ENCODE measurements around the gene KIAA1671. TPM values are rescaled to one million over a fixed set of nuclear protein-coding genes. Genes with fewer than 3 reads are reported as not detected.

Gene KIAA1671
- total RNA-seq, 4 donors from 2014 or later, result 30.6 to 52.7 (median 39.9) TPM

GRCh38 chr22:25025491-25026400 lies 73.2 kb downstream of the KIAA1671 start:
- Histone ChIP-seq H3K4me3 (no peak overlapping the region), H3K9me3 (no peaks in the 10 kb centered on the region), H3K36me3 (peaks cover 0 to 13% (median 0%) of the 10 kb centered on the region in 3 donors), H3K4me1 (peaks cover 0 to 78% (median 32%) of the 10 kb centered on the region in 4 donors), H3K27ac (peak overlapping the region; percentile 46 to 89 (median 74)), H3K27me3 (no peaks in the 10 kb centered on the region)
- DNase-seq (ENCODE audit: low spot score in 2 of 2), result no peak
- 42 to 47% methylated on average over 12 of the region's 12 CpGs for WGBS, 2 donors
- TF ChIP-seq CTCF (IDR thresholded peaks at IDR 0.05) (no peak), EP300 (IDR thresholded peaks at IDR 0.05) (peak in 1 of 2 donors; percentile 46), POLR2A (IDR thresholded peaks at IDR 0.05) (no peak)

- peaks cover 0 to 64% (median 32%) of the 10 kb centered on the region in 4 donors for H3K4me1 ChIP-seq
- no peak for TF ChIP-seq EP300 (IDR thresholded peaks at IDR 0.05)
- no peak for TF ChIP-seq CTCF (IDR thresholded peaks at IDR 0.05)
- H3K27ac ChIP-seq, result peak overlapping the region; percentile 46 to 89 (median 74)
- 47 to 50% methylated on average over 11 of the region's 11 CpGs for WGBS, 2 donors
- H3K36me3 ChIP-seq, result peaks cover 0 to 18% (median 0%) of the 10 kb centered on the region in 3 donors
- H3K27me3 ChIP-seq, result no peaks in the 10 kb centered on the region
- no peaks in the 10 kb centered on the region for H3K9me3 ChIP-seq
- DNase-seq (ENCODE audit: low spot score in 2 of 2), result no peak
- no peak overlapping the region for H3K4me3 ChIP-seq
Measured at GRCh38 chr22:25027043-25027906, 74.8 kb downstream of the KIAA1671 start.

GRCh38 chr22:25027959-25028840 lies 75.7 kb downstream of the KIAA1671 start:
- 72 to 83% methylated on average over 36 to 44 of the region's 45 CpGs for WGBS, 2 donors
- TF ChIP-seq CTCF (IDR thresholded peaks at IDR 0.05) (peak; percentile 39 to 55 (median 40)), EP300 (IDR thresholded peaks at IDR 0.05) (no peak), POLR2A (IDR thresholded peaks at IDR 0.05) (no peak)
- H3K36me3 ChIP-seq, result peaks cover 0 to 25% (median 0%) of the 10 kb centered on the region in 3 donors
- peak overlapping the region; percentile 46 to 89 (median 66) for H3K27ac ChIP-seq
- peak; percentile 29 to 47 for DNase-seq (ENCODE audit: low spot score in 2 of 2)
- H3K27me3 ChIP-seq, result no peaks in the 10 kb centered on the region
- no peaks in the 10 kb centered on the region for H3K9me3 ChIP-seq
- peaks cover 0 to 60% (median 32%) of the 10 kb centered on the region in 4 donors for H3K4me1 ChIP-seq
- H3K4me3 ChIP-seq, result no peak overlapping the region

- TF ChIP-seq POLR2A (IDR thresholded peaks at IDR 0.05), result no peak
- no peak for TF ChIP-seq CTCF (IDR thresholded peaks at IDR 0.05)
- no peak for TF ChIP-seq EP300 (IDR thresholded peaks at IDR 0.05)
- peak overlapping the region in 3 of 4 donors; percentile 48 to 89 (median 85) for H3K27ac ChIP-seq
- no peaks in the 10 kb centered on the region for H3K27me3 ChIP-seq
- peaks cover 0 to 27% (median 0%) of the 10 kb centered on the region in 3 donors for H3K36me3 ChIP-seq
- peaks cover 0 to 59% (median 32%) of the 10 kb centered on the region in 4 donors for H3K4me1 ChIP-seq
- no peak overlapping the region for H3K4me3 ChIP-seq
- H3K9me3 ChIP-seq, result no peaks in the 10 kb centered on the region
- WGBS, 2 donors, result 72 to 83% methylated on average over 7 to 9 of the region's 9 CpGs
- no peak for DNase-seq (ENCODE audit: low spot score in 2 of 2)
Measured at GRCh38 chr22:25028841-25029141, 76.3 kb downstream of the KIAA1671 start.
